ENCODE data around the gene SH3D19.
"Not testable (repeated sequence)": the region's sequence is repeated elsewhere in the genome, so short reads cannot be mapped to it uniquely, and the experiment has no call there.

Gene SH3D19

GRCh38 chr4:151322161-151322560 is 3.2 kb downstream of the SH3D19 start:
- not testable (repeated sequence) for DNase-seq

GRCh38 chr4:151321586-151321985 is 3.8 kb downstream of the SH3D19 start:
- DNase-seq: no peak

DNA sequence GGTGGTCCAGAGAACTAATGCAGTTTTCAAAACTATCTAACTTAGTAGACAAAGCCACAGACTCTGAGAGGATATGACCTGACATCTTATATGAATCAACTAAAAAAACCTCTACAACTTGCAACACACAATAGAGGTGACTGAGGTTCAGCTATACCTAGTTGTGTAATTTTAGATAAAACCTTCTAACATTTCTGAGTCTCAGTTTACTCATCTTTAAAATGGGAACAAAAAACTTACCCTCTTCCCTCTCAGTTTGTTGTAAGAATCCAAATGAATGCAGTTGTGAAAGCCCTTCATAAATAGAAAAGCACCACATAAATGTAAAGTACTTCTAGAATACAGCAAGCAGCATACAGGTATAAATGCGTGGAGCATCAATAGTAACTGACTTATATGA is 5.9 kb downstream of the SH3D19 start:
- no peak for DNase-seq

DNA sequence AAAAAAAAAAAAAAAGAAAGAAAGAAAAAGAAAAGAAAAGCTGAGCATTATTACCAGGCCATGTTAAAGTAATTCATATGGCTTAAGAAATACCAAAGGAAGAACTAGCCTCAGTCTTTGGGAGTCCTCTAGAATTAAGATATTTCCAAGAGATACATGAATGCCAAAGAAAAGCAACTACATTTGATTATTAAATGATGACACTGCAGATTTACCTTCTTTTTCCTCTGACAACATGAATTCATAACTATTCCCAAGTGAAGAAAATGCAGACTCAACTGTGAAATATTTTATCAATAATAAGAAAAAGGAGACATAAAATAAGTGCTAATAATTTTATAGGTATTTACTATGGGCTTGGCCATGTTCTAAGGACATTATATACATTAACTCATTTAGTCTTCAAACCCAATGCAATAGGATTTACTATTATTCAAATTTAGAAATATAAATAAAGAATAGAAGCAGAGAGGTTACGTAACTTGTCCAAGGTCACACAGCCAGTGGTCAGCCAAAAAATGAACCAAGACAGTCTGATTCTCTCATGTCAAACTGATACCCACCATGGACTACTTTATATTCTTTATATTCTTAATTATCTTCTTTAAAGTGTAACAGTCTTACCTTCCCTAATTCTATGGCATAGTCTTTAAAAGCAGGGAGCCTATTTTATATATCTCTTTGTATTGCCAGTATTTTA is 6.9 kb downstream of the SH3D19 start:
- no peak for DNase-seq

GRCh38 chr4:151316645-151317044 is 8.8 kb downstream of the SH3D19 start:
- no peak for DNase-seq

GRCh38 chr4:151315212-151315886 is 10.1 kb downstream of the SH3D19 start:
- DNase-seq: no peak

GRCh38 chr4:151314479-151314878 is 10.9 kb downstream of the SH3D19 start:
- no peak for DNase-seq

DNA sequence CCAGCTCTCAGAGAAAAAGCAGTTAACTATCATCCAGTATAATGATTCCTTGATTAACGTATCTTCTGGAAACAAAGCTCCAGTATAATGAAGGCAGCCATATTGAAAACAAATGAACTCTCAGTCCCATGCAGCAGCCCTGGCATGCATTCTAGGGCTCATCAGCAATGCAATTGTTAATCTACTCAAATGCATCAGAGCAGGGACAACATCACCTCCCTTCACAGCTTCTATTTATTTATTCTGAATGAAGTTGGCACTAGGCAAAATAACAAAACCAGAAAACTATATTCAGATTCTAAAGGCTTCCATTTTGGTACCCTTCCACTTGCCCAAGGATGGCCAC is 11.4 kb downstream of the SH3D19 start:
- DNase-seq: no peak

GRCh38 chr4:151313306-151314009 is 11.9 kb downstream of the SH3D19 start:
- no peak for DNase-seq

GRCh38 chr4:151310124-151310728 is 15.2 kb downstream of the SH3D19 start:
- no peak for DNase-seq

- no peak for DNase-seq
These were observed 20.6 kb downstream of the SH3D19 start for GRCh38 chr4:151304755-151305154.

DNA sequence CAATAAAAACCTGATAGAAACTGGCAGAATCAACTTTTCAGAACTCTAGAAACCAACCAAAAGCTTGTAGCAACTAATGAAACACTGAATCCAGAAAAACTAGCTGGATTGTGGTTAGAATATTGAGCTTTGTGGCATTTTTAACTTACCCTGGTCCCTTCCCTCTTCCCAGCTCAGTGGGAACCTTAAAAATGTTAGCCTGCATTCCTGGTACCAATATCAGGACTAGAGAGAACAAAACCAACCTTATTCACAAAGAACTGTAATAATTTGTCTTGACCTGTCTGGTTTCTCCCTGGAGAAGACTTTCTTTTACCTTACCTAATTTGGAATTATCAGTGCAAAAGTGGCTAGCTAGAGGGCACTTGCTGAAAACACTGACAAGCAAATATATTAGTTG is 21.2 kb downstream of the SH3D19 start:
- DNase-seq: no peak

- no peak for DNase-seq
These were observed 23.0 kb downstream of the SH3D19 start for GRCh38 chr4:151302432-151302831.

DNA sequence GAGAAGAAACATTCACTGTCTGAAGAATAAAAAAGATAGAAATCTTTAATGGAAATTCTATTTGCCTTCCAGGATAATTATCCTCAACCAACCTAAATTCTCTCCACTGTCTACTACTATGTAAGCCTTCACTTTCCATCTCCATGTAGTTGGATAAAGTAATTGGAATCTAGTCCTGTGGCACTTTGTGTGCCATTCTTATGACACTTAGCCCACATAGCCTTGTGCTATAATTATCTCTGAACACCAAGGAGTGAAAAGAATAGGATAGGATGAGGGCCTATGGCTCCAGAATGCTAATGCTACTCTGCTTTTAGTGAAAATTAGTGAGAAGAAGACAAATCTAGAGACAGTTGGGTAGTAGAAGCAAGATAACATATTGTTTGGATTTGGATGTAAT is 28.2 kb downstream of the SH3D19 start:
- DNase-seq: no peak

DNA sequence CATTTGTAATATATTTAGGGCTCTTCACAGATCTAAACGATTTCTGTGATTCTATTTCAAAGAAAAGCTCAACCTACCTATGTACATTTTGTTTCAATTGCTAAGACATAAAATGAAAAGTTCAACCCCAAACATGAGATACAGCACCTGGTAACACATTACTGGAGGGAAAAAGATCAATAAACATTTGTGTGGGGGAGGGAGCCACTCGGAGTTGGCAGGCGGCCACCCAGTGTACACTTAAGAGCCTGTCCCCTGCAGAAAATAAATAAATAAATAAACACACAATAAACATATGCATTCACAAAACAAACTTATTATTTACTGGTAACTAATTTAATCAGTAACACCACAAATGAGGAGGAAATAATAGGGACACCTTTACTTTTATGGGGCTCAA is 29.2 kb downstream of the SH3D19 start:
- DNase-seq: no peak

- DNase-seq: no peak
These were observed 30.4 kb downstream of the SH3D19 start for GRCh38 chr4:151294833-151295496.

GRCh38 chr4:151292038-151292437 is 33.4 kb downstream of the SH3D19 start:
- no peak for DNase-seq

- DNase-seq: no peak
These were observed 33.9 kb downstream of the SH3D19 start for GRCh38 chr4:151291485-151291884.

DNA sequence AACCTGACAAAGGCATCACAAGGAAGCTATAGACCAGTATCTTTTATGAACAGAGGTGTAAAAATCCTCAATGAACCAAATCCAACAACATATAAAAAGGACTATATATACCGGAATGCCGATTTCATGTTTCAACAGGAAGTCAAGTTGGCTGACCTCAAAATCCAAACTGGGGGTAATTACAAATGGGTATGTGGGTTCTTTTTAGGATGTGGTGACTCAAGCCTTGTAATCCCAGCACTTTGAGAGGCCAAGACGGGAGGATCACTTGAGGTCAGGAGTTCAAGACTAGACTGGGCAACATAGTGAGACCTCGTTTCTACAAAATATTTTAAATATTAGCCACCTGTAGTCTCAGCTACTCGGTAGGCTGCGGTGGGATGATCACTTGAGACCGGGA is 38.0 kb downstream of the SH3D19 start:
- no peak for DNase-seq

DNA sequence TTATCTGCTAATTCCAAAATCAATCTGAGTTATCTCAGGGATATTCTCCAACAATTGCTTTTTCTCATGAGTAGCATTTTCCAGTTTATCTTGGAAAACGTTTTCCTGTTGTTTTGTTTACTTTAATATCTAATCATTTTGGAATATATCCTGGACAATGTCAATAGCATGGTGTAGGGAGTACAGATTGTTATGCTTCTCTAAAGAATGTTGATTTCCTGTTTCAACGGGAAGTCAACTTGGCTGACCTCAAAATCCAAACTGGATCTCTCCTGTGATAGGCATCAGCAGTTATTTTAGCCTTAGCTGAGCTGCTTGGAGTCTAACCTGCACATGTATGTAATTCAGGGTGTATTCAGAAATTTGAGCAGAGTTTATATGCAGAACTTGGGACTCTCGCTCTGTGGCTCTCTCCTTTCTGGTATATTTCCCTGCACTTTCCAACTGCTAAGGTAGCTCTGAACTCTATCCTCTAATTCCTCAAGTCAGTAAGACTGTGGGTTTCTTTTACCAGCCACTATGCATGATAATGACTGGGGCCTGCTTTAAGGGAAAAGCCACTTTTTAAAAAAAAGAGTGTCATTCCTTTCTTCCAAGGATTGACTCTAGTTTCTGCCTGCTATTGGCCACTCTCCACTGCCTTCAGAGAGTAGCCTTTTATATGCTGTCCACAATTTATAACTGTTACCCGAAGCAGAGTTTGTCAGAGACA is 40.7 kb downstream of the SH3D19 start:
- no peak for DNase-seq

GRCh38 chr4:151276787-151277562 is 48.4 kb downstream of the SH3D19 start, which contains the start of gene PRSS48:
TSS of gene PRSS48 (plus strand) at chr4:151277161. CDS start at chr4:151277173, 12 bp downstream.
- DNase-seq: peak; percentile 51

GRCh38 chr4:151268905-151269304 is 56.5 kb downstream of the SH3D19 start:
- DNase-seq: not testable (repeated sequence)
